Peyer's patch (tissue), 4 donors: ENCODE measurements around the gene CCDC18. TPM values are rescaled to one million over a fixed set of nuclear protein-coding genes. Genes with fewer than 3 reads are reported as not detected.

ENCODE experiments used
- DNase-seq, 3 donors: peaks; one replicate each; pipeline ENCODE4 v3.0.0-alpha.2; 2017 to 2019
- H3K27ac ChIP-seq, 4 donors: fragments of 200-600 bp; sonication (generic); one replicate each; pipeline ENCODE4 v1.5.1; 2016 to 2019
- H3K27me3 ChIP-seq, 2 donors: fragments of 200-600 bp; sonication (generic); one replicate each; pipeline ENCODE4 v1.5.1; 2019
- H3K36me3 ChIP-seq, 3 donors: fragments of 200-600 bp; sonication (generic); one replicate each; pipeline ENCODE4 v1.5.1; 2016 to 2019
- H3K4me1 ChIP-seq, 4 donors: fragments of 200-600 bp; sonication (generic); one replicate each; pipeline ENCODE4 v1.5.1; 2016 to 2019
- H3K4me3 ChIP-seq, 4 donors: fragments of 200-600 bp; sonication (generic); 1 replicate in 3 of 4; 2 replicates in 1 of 4; pipeline ENCODE4 v1.5.1; 2016 to 2019; ENCODE audit warnings: mild to moderate bottlenecking in 1 of 4
- H3K9me3 ChIP-seq, 4 donors: fragments of 200-600 bp; sonication (generic); one replicate each; pipeline ENCODE4 v1.5.1; 2016 to 2019; ENCODE audit warnings: mild to moderate bottlenecking in 1 of 4
- POLR2A ChIP-seq, 2 donors: fragments of 450-650 bp; IDR thresholded peaks; one replicate each; pipeline ENCODE4 v1.5.1; 2017; ENCODE audit warnings: antibody characterized with exemption in 2 of 2, mild to moderate bottlenecking in 2 of 2, moderate library complexity in 2 of 2
- total RNA-seq, 4 donors: library from RNA; depleted of rRNA; stranded (reverse); fragments of >200 nt; gene quantifications; one replicate each; pipeline ENCODE4 v1.1.0, GENCODE V29; 2016
- TF ChIP-seq, protein P1 (sequence below), 6 experiments: fragments of 450-650 bp in 4 of 6; fragments of 200-600 bp in 2 of 6; sonication (generic) in 1 of 6; IDR thresholded peaks; one replicate each; pipeline ENCODE4 v1.5.1; 2017 to 2019; ENCODE audit warnings: antibody characterized with exemption in 6 of 6, mild to moderate bottlenecking in 3 of 6, moderate library complexity in 1 of 6

CCDC18 gene
- total RNA-seq, 4 donors from 2014 or later = 1.8 to 42.1 (median 5.2) TPM

DNA sequence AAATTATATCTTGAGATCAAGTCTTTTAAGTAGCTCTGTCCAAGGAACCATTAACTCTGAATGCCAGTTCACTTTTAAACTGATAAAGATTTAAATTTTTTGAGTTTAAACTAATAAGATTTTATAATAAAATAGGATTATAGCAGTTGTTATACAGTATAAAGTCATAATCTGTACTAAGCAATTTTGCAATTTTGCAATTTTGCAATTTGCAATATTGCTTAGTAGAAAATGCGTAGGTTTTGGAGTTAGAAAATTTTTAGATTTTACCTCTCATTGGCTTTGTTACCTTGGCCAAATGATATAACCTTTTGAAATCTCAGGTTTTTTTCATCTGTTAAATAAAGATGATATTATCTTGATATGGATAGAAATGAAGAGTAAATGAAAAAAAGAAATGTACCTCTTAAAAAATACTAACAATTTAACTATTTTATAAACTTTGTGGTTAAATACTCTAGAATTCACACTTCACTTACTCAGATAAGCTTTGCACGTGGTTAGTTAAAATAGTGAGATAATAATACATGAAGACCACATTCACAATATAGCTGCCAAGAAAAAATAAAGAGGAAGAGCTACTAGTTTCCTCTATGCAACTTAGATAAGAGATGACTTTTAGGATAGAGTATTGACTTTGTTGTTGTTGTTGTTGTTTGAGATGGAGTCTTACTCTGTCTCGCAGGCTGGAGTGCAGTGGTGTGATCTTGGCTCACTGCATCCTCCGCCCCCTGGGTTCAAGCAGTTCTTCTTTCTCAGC is 13.9 kb downstream of the CCDC18 start:
- Histone ChIP-seq H3K36me3 (no peaks in the 10 kb centered on the region), H3K4me1 (no peaks in the 10 kb centered on the region), H3K4me3 (no peak overlapping the region), H3K27me3 (no peaks in the 10 kb centered on the region), H3K27ac (no peak overlapping the region), H3K9me3 (no peaks in the 10 kb centered on the region)
- TF ChIP-seq POLR2A (IDR thresholded peaks at IDR 0.05) = no peak
- TF ChIP-seq, protein P1, sequence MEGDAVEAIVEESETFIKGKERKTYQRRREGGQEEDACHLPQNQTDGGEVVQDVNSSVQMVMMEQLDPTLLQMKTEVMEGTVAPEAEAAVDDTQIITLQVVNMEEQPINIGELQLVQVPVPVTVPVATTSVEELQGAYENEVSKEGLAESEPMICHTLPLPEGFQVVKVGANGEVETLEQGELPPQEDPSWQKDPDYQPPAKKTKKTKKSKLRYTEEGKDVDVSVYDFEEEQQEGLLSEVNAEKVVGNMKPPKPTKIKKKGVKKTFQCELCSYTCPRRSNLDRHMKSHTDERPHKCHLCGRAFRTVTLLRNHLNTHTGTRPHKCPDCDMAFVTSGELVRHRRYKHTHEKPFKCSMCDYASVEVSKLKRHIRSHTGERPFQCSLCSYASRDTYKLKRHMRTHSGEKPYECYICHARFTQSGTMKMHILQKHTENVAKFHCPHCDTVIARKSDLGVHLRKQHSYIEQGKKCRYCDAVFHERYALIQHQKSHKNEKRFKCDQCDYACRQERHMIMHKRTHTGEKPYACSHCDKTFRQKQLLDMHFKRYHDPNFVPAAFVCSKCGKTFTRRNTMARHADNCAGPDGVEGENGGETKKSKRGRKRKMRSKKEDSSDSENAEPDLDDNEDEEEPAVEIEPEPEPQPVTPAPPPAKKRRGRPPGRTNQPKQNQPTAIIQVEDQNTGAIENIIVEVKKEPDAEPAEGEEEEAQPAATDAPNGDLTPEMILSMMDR (IDR thresholded peaks at IDR 0.05) = no peak
- no peak for DNase-seq

DNA sequence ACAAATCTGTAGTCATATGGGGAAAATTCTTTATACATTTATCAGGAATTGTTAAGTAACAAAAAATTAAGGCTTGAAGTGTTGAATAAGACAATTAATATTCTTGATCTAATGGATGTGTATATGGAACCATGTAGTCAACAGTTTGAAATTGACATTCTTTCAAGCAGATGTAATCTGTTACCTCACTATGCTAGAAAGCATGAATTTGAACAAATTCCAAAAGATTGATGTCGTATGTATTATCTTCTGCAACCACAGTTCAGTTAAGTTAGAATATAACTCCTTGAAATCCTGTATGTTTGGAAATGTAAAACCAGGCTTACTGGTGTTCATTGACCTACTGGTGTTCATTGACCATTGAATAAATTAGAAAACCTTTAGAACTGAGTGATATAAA is 16.1 kb downstream of the CCDC18 start:
- H3K4me3 ChIP-seq = no peak overlapping the region
- no peak for TF ChIP-seq POLR2A (IDR thresholded peaks at IDR 0.05)
- TF ChIP-seq, protein P1 (IDR thresholded peaks at IDR 0.05) = no peak
- H3K9me3 ChIP-seq = no peaks in the 10 kb centered on the region
- H3K27me3 ChIP-seq = no peaks in the 10 kb centered on the region
- no peak overlapping the region for H3K27ac ChIP-seq
- no peak for DNase-seq
- no peaks in the 10 kb centered on the region for H3K36me3 ChIP-seq
- H3K4me1 ChIP-seq = no peaks in the 10 kb centered on the region

DNA sequence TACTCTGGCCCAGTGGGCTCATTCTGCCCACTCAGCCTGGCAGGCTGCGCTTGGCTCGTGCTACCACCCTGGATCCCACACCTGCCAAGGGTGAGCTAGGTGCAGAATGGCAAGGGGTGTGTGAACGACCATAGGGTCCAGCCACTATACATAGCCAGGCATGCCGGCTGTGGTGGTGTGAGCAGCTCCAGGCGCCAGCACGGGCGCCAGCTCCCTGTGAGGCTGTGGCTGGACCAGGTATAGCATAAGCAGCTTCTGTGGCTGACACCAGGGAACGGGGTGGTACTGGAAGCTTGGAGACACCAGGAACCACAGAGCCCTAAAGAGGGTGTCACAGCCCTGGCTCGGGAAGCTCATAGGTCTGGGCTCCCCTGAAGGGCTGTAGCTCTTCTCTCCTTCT is 18.6 kb downstream of the CCDC18 start:
- no peak for DNase-seq
- TF ChIP-seq, protein P1 (IDR thresholded peaks at IDR 0.05) = no peak
- no peak for TF ChIP-seq POLR2A (IDR thresholded peaks at IDR 0.05)
- H3K27ac ChIP-seq = no peak overlapping the region

DNA sequence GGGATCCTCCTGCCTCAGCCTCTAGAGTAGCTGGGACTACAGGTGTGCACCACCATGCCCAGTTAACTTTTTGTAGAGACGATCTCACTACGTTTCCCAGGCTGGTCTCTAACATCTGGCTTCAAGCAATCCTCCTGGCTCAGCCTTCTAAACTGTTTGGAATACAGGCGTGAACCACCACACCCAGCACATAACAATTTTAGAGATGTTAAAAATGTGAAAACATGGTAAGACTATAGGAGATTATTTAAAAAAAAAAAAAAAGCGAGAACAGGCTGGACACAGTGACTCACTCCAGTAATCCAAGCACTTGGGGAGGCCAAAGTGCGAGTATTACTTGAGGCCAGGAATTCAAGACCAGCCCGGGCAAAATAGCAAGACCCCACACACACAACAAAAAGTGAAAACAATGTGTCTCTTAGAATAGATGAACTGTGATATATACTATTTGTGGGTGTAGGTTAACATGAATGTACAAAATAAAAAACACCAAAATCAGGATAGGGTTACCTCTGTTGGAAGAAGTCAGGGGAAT is 19.6 kb downstream of the CCDC18 start:
- Histone ChIP-seq H3K4me3 (no peak overlapping the region), H3K27me3 (no peaks in the 10 kb centered on the region), H3K27ac (no peak overlapping the region), H3K4me1 (no peaks in the 10 kb centered on the region), H3K36me3 (no peaks in the 10 kb centered on the region), H3K9me3 (no peaks in the 10 kb centered on the region)
- DNase-seq = no peak
- TF ChIP-seq POLR2A (IDR thresholded peaks at IDR 0.05) = no peak
- TF ChIP-seq, protein P1 (IDR thresholded peaks at IDR 0.05) = no peak

More for the DNA sequence above, 18.6 kb downstream of the CCDC18 start:
- H3K36me3 ChIP-seq = no peaks in the 10 kb centered on the region
- no peaks in the 10 kb centered on the region for H3K9me3 ChIP-seq
- H3K4me1 ChIP-seq = no peaks in the 10 kb centered on the region
- H3K4me3 ChIP-seq = no peak overlapping the region
- no peaks in the 10 kb centered on the region for H3K27me3 ChIP-seq

DNA sequence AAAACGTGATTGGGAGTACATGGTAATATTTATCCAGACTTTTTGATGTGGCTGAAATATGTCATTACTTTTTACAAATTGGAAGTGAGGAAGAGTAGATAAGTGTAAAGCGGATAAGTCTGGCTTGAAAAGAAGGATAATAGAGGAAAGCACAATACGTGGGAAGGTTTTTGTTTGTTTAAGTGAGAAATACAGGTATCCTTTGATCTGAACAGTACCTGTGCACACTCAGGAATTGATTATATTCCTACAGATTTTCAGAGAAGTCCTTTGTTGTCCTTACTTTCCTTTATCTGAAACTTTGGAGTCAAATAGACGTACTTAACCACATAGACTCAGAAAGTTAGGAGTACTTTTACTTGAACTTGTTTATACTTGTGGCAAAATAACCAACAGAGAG is 20.2 kb downstream of the CCDC18 start:
- Histone ChIP-seq H3K27ac (no peak overlapping the region), H3K27me3 (no peaks in the 10 kb centered on the region), H3K36me3 (no peaks in the 10 kb centered on the region), H3K4me3 (no peak overlapping the region), H3K4me1 (no peaks in the 10 kb centered on the region), H3K9me3 (no peaks in the 10 kb centered on the region)
- no peak for DNase-seq
- TF ChIP-seq, protein P1 (IDR thresholded peaks at IDR 0.05) = no peak
- TF ChIP-seq POLR2A (IDR thresholded peaks at IDR 0.05) = no peak
